ENCODE measurements around the gene PTHLH. TPM values are rescaled to one million over a fixed set of nuclear protein-coding genes. Genes with fewer than 3 reads are reported as not detected.

Gene PTHLH
- total RNA-seq, 5 donors from 2014 or later (not counting 1 experiment from before 2014, with no cell fraction given) = not detected

GRCh38 chr12:27940245-27940644, 32.3 kb downstream of the PTHLH start:
- no peaks in the 10 kb centered on the region for H3K4me1 ChIP-seq (ENCODE audit: control insufficient read depth in 1 of 2, extremely low read depth in 1 of 2, insufficient read depth in 2 of 2, low read length in 2 of 2)
- H3K27ac ChIP-seq (ENCODE audit: low read length) = no peak overlapping the region
- Mint-ChIP-seq H3K27me3 (peaks cover 4 to 20% of the 10 kb centered on the region in 2 donors), H3K27ac (no peak overlapping the region), H3K9me3 (no peaks in the 10 kb centered on the region), H3K36me3 (no peaks in the 10 kb centered on the region), H3K4me3 (no peak overlapping the region), H3K4me1 (no peaks in the 10 kb centered on the region)
- H3K27me3 ChIP-seq (replicated peaks in 1 of 2; ENCODE audit: control insufficient read depth in 2 of 2, extremely low read depth in 1 of 2, insufficient read depth in 2 of 2, low read length in 1 of 2) = no peaks in the 10 kb centered on the region
- no peaks in the 10 kb centered on the region for H3K9me3 ChIP-seq
- DNase-seq (no peak), ATAC-seq (replicated peaks in 1 of 4) (no peak)
- no peaks in the 10 kb centered on the region for H3K36me3 ChIP-seq (ENCODE audit: control insufficient read depth in 2 of 2, extremely low read depth in 1 of 2, insufficient read depth in 1 of 2, low read length in 1 of 2)
- no peak overlapping the region for H3K4me3 ChIP-seq (ENCODE audit: control insufficient read depth in 1 of 2, extremely low read depth in 1 of 2, low read length in 1 of 2)
- ChIA-PET CTCF (interaction anchor here (0.6 to 1.7 kb wide), 7 partner anchors 16 to 207 kb away, joined by 3 to 27 read pairs (median 4); no protein-coding TSS in a partner anchor), POLR2A (no interaction called here)
- 100% methylated on average over 2 of the region's 4 CpGs for WGBS (ENCODE audit: insufficient coverage)

GRCh38 chr12:27937768-27938167, 34.8 kb downstream of the PTHLH start:
- Mint-ChIP-seq H3K4me3 (no peak overlapping the region), H3K27ac (no peak overlapping the region), H3K27me3 (peaks cover 3 to 11% of the 10 kb centered on the region in 2 donors), H3K9me3 (no peaks in the 10 kb centered on the region), H3K36me3 (no peaks in the 10 kb centered on the region), H3K4me1 (no peaks in the 10 kb centered on the region)
- no peaks in the 10 kb centered on the region for H3K4me1 ChIP-seq (ENCODE audit: control insufficient read depth in 1 of 2, extremely low read depth in 1 of 2, insufficient read depth in 2 of 2, low read length in 2 of 2)
- DNase-seq (no peak), ATAC-seq (replicated peaks in 1 of 4) (no peak)
- CTCF ChIA-PET = interaction anchor here in 1 of 2 donors (1.7 kb wide), 1 partner anchor 205 kb away, joined by 10 read pairs; no protein-coding TSS in a partner anchor
- WGBS (ENCODE audit: insufficient coverage) = no CpG with 5 or more reads among the region's 2 CpGs
- H3K9me3 ChIP-seq = no peaks in the 10 kb centered on the region
- POLR2A ChIA-PET = no interaction called here
- no peak overlapping the region for H3K4me3 ChIP-seq (ENCODE audit: control insufficient read depth in 1 of 2, extremely low read depth in 1 of 2, low read length in 1 of 2)
- H3K27ac ChIP-seq (ENCODE audit: low read length) = no peak overlapping the region
- no peaks in the 10 kb centered on the region for H3K36me3 ChIP-seq (ENCODE audit: control insufficient read depth in 2 of 2, extremely low read depth in 1 of 2, insufficient read depth in 1 of 2, low read length in 1 of 2)
- H3K27me3 ChIP-seq (replicated peaks in 1 of 2; ENCODE audit: control insufficient read depth in 2 of 2, extremely low read depth in 1 of 2, insufficient read depth in 2 of 2, low read length in 1 of 2) = no peaks in the 10 kb centered on the region

- no peaks in the 10 kb centered on the region for H3K36me3 ChIP-seq (ENCODE audit: control insufficient read depth in 2 of 2, extremely low read depth in 1 of 2, insufficient read depth in 1 of 2, low read length in 1 of 2)
- ChIA-PET POLR2A (no interaction called here), CTCF (interaction anchor here in 1 of 2 donors (0.6 to 1.3 kb wide), 2 partner anchors 114 to 530 kb away, joined by 3 read pairs; no protein-coding TSS in a partner anchor)
- no peak overlapping the region for H3K27ac ChIP-seq (ENCODE audit: low read length)
- H3K27ac Mint-ChIP-seq = no peak overlapping the region
- no peak for ATAC-seq (replicated peaks in 1 of 4)
- no peaks in the 10 kb centered on the region for H3K27me3 ChIP-seq (replicated peaks in 1 of 2; ENCODE audit: control insufficient read depth in 2 of 2, extremely low read depth in 1 of 2, insufficient read depth in 2 of 2, low read length in 1 of 2)
- no peak overlapping the region for H3K4me3 ChIP-seq (ENCODE audit: control insufficient read depth in 1 of 2, extremely low read depth in 1 of 2, low read length in 1 of 2)
- H3K4me1 Mint-ChIP-seq = no peaks in the 10 kb centered on the region
- H3K9me3 Mint-ChIP-seq = no peaks in the 10 kb centered on the region
- H3K9me3 ChIP-seq = no peaks in the 10 kb centered on the region
- no peaks in the 10 kb centered on the region for H3K4me1 ChIP-seq (ENCODE audit: control insufficient read depth in 1 of 2, extremely low read depth in 1 of 2, insufficient read depth in 2 of 2, low read length in 2 of 2)
- H3K4me3 Mint-ChIP-seq = no peak overlapping the region
- H3K36me3 Mint-ChIP-seq = no peaks in the 10 kb centered on the region
- no peak for DNase-seq
- no CpG with 5 or more reads among the region's 3 CpGs for WGBS (ENCODE audit: insufficient coverage)
- H3K27me3 Mint-ChIP-seq = peaks cover 3 to 17% of the 10 kb centered on the region in 2 donors
Observed at GRCh38 chr12:27936196-27936595, 36.3 kb downstream of the PTHLH start.

GRCh38 chr12:27934276-27934675, 38.3 kb downstream of the PTHLH start:
- H3K27ac ChIP-seq (ENCODE audit: low read length) = no peak overlapping the region
- H3K27ac Mint-ChIP-seq = no peak overlapping the region
- H3K36me3 Mint-ChIP-seq = no peaks in the 10 kb centered on the region
- no peaks in the 10 kb centered on the region for H3K4me1 ChIP-seq (ENCODE audit: control insufficient read depth in 1 of 2, extremely low read depth in 1 of 2, insufficient read depth in 2 of 2, low read length in 2 of 2)
- no peak for DNase-seq
- POLR2A ChIA-PET = no interaction called here
- H3K9me3 ChIP-seq = no peaks in the 10 kb centered on the region
- no peak overlapping the region for H3K4me3 Mint-ChIP-seq
- ATAC-seq (replicated peaks in 1 of 4) = no peak
- H3K4me1 Mint-ChIP-seq = no peaks in the 10 kb centered on the region
- CTCF ChIA-PET = no interaction called here
- WGBS (ENCODE audit: insufficient coverage) = no CpG with 5 or more reads among the region's 1 CpG
- H3K4me3 ChIP-seq (ENCODE audit: control insufficient read depth in 1 of 2, extremely low read depth in 1 of 2, low read length in 1 of 2) = no peak overlapping the region
- H3K36me3 ChIP-seq (ENCODE audit: control insufficient read depth in 2 of 2, extremely low read depth in 1 of 2, insufficient read depth in 1 of 2, low read length in 1 of 2) = no peaks in the 10 kb centered on the region
- no peaks in the 10 kb centered on the region for H3K27me3 ChIP-seq (replicated peaks in 1 of 2; ENCODE audit: control insufficient read depth in 2 of 2, extremely low read depth in 1 of 2, insufficient read depth in 2 of 2, low read length in 1 of 2)
- H3K9me3 Mint-ChIP-seq = no peaks in the 10 kb centered on the region
- H3K27me3 Mint-ChIP-seq = peaks cover 3 to 24% of the 10 kb centered on the region in 2 donors

GRCh38 chr12:27931390-27931789, 41.1 kb downstream of the PTHLH start:
- Histone ChIP-seq H3K4me1 (ENCODE audit: control insufficient read depth in 1 of 2, extremely low read depth in 1 of 2, insufficient read depth in 2 of 2, low read length in 2 of 2) (no peaks in the 10 kb centered on the region), H3K27me3 (replicated peaks in 1 of 2; ENCODE audit: control insufficient read depth in 2 of 2, extremely low read depth in 1 of 2, insufficient read depth in 2 of 2, low read length in 1 of 2) (no peaks in the 10 kb centered on the region), H3K4me3 (ENCODE audit: control insufficient read depth in 1 of 2, extremely low read depth in 1 of 2, low read length in 1 of 2) (no peak overlapping the region), H3K27ac (ENCODE audit: low read length) (no peak overlapping the region), H3K9me3 (no peaks in the 10 kb centered on the region), H3K36me3 (ENCODE audit: control insufficient read depth in 2 of 2, extremely low read depth in 1 of 2, insufficient read depth in 1 of 2, low read length in 1 of 2) (no peaks in the 10 kb centered on the region)
- WGBS (ENCODE audit: insufficient coverage) = 50% methylated on average over 1 of the region's 1 CpG
- H3K27me3 Mint-ChIP-seq = peaks cover 0 to 25% of the 10 kb centered on the region in 2 donors
- ChIA-PET CTCF (no interaction called here), POLR2A (no interaction called here)
- no peaks in the 10 kb centered on the region for H3K9me3 Mint-ChIP-seq
- no peaks in the 10 kb centered on the region for H3K36me3 Mint-ChIP-seq
- H3K4me3 Mint-ChIP-seq = no peak overlapping the region
- ATAC-seq (replicated peaks in 1 of 4) (no peak), DNase-seq (no peak)
- H3K27ac Mint-ChIP-seq = no peak overlapping the region
- no peaks in the 10 kb centered on the region for H3K4me1 Mint-ChIP-seq

GRCh38 chr12:27927347-27927746, 45.2 kb downstream of the PTHLH start:
- Histone ChIP-seq H3K27me3 (replicated peaks in 1 of 2; ENCODE audit: control insufficient read depth in 2 of 2, extremely low read depth in 1 of 2, insufficient read depth in 2 of 2, low read length in 1 of 2) (peaks cover 0 to 3% of the 10 kb centered on the region in 2 experiments), H3K4me1 (ENCODE audit: control insufficient read depth in 1 of 2, extremely low read depth in 1 of 2, insufficient read depth in 2 of 2, low read length in 2 of 2) (no peaks in the 10 kb centered on the region), H3K4me3 (ENCODE audit: control insufficient read depth in 1 of 2, extremely low read depth in 1 of 2, low read length in 1 of 2) (no peak overlapping the region), H3K36me3 (ENCODE audit: control insufficient read depth in 2 of 2, extremely low read depth in 1 of 2, insufficient read depth in 1 of 2, low read length in 1 of 2) (no peaks in the 10 kb centered on the region), H3K9me3 (no peaks in the 10 kb centered on the region), H3K27ac (ENCODE audit: low read length) (no peak overlapping the region)
- ChIA-PET POLR2A (no interaction called here), CTCF (interaction anchor here (0.8 to 1.2 kb wide), 2 partner anchors 20 to 194 kb away, joined by 4 to 5 read pairs; no protein-coding TSS in a partner anchor)
- Mint-ChIP-seq H3K9me3 (no peaks in the 10 kb centered on the region), H3K4me3 (no peak overlapping the region), H3K4me1 (no peaks in the 10 kb centered on the region), H3K36me3 (no peaks in the 10 kb centered on the region), H3K27me3 (peaks cover 3 to 25% of the 10 kb centered on the region in 2 donors), H3K27ac (no peak overlapping the region)
- no peak for DNase-seq
- no peak for ATAC-seq (replicated peaks in 1 of 4)
- no CpG with 5 or more reads among the region's 2 CpGs for WGBS (ENCODE audit: insufficient coverage)

Measured in T-cell (primary cell).